ENCODE data around the gene BASP1.
"Not testable (repeated sequence)": the region's sequence is repeated elsewhere in the genome, so short reads cannot be mapped to it uniquely, and the experiment has no call there.

Gene BASP1

GRCh38 chr5:17224858-17225511 lies 7.6 kb downstream of the BASP1 start:
- DNase-seq = no peak

GRCh38 chr5:17225520-17225919 lies 8.1 kb downstream of the BASP1 start:
- no peak for DNase-seq

- no peak for DNase-seq
Measured at GRCh38 chr5:17227868-17228267, 10.4 kb downstream of the BASP1 start.

GRCh38 chr5:17228821-17229291 lies 11.4 kb downstream of the BASP1 start:
- DNase-seq = no peak

GRCh38 chr5:17229313-17229712 lies 11.9 kb downstream of the BASP1 start:
- DNase-seq = no peak

- DNase-seq = no peak
Measured at GRCh38 chr5:17230191-17230590, 12.8 kb downstream of the BASP1 start.

- no peak for DNase-seq
Measured at GRCh38 chr5:17230808-17231525, 13.5 kb downstream of the BASP1 start.

GRCh38 chr5:17232405-17232804 lies 15.0 kb downstream of the BASP1 start:
- no peak for DNase-seq

- DNase-seq = no peak
Measured at GRCh38 chr5:17233488-17233887, 16.1 kb downstream of the BASP1 start.

- no peak for DNase-seq
Measured at GRCh38 chr5:17234374-17234773, 16.9 kb downstream of the BASP1 start.

- DNase-seq = no peak
Measured at GRCh38 chr5:17235731-17236330, 18.4 kb downstream of the BASP1 start.

GRCh38 chr5:17238521-17239041 lies 21.1 kb downstream of the BASP1 start:
- no peak for DNase-seq

- DNase-seq = no peak
Measured at GRCh38 chr5:17239953-17240352, 22.5 kb downstream of the BASP1 start.

- DNase-seq = no peak
Measured at GRCh38 chr5:17240487-17240886, 23.1 kb downstream of the BASP1 start.

- DNase-seq = no peak
Measured at GRCh38 chr5:17241635-17242034, 24.2 kb downstream of the BASP1 start.

GRCh38 chr5:17243287-17244063 lies 26.0 kb downstream of the BASP1 start:
- no peak for DNase-seq

GRCh38 chr5:17249029-17249634 lies 31.7 kb downstream of the BASP1 start:
- no peak for DNase-seq

GRCh38 chr5:17249841-17250240 lies 32.4 kb downstream of the BASP1 start:
- not testable (repeated sequence) for DNase-seq

GRCh38 chr5:17252543-17252942 lies 35.1 kb downstream of the BASP1 start:
- no peak for DNase-seq

- no peak for DNase-seq
Measured at GRCh38 chr5:17255471-17256021, 38.1 kb downstream of the BASP1 start.

- no peak for DNase-seq
Measured at GRCh38 chr5:17256171-17256570, 38.7 kb downstream of the BASP1 start.

- DNase-seq = no peak
Measured at GRCh38 chr5:17256839-17257238, 39.4 kb downstream of the BASP1 start.
